ENCODE measurements around the gene XIAP.

XIAP gene

DNA sequence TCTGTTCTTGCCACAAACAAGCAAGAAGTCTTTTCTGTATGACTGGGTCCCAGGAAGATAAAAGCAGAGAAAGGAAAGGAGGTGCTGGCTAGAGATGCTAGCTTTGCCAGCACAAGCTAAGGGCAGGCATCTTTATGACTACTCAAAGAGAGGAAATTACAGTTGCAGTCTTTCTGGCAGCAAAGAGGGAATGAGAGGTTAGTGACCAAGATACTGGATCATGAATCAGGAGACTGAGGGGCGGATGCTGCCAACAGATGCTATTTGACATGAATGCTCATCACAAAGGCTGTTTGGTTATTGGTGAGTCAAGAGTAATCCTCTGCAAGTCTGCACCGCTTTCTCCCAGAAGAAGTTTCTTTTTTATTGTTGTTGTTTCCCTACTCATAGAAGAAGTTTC lies 5.5 kb upstream of the XIAP start:
- no peaks in the 10 kb centered on the region for H3K36me3 ChIP-seq (ENCODE audit: control insufficient read depth in 1 of 2, insufficient read depth in 2 of 2, low read length in 2 of 2)
- peaks cover 0 to 2% of the 10 kb centered on the region in 2 experiments for H3K4me1 ChIP-seq (ENCODE audit: control insufficient read depth in 1 of 2, insufficient read depth in 2 of 2, low read length in 2 of 2)
- no peak overlapping the region for H3K9ac ChIP-seq (ENCODE audit: low read length)
- DNase-seq: no peak
- H3K27ac ChIP-seq (ENCODE audit: low read depth, low read length): no peak overlapping the region
- no peak overlapping the region for H2AFZ ChIP-seq (ENCODE audit: insufficient read depth, low read length, poor library complexity)
- no peak overlapping the region for H2BK5ac ChIP-seq (ENCODE audit: low read depth, low read length, poor library complexity)
- no CpG with 5 or more reads among the region's 2 CpGs for WGBS (ENCODE audit: extremely low coverage, insufficient coverage, insufficient read length)
- H3K18ac ChIP-seq (ENCODE audit: low read length): no peak overlapping the region
- H4K8ac ChIP-seq (ENCODE audit: low read depth, low read length): no peak overlapping the region
- no peaks in the 10 kb centered on the region for H3K79me1 ChIP-seq (ENCODE audit: low read length)
- H3K79me2 ChIP-seq (ENCODE audit: control insufficient read depth, insufficient read depth, low read length, poor library complexity): no peaks in the 10 kb centered on the region
- H4K91ac ChIP-seq (ENCODE audit: low read depth, low read length): no peak overlapping the region
- no peak overlapping the region for H3K4ac ChIP-seq (ENCODE audit: low read depth, low read length)
- H3K4me2 ChIP-seq (ENCODE audit: low read length): no peak overlapping the region
- no peak overlapping the region for H4K12ac ChIP-seq (ENCODE audit: low read depth, low read length)
- no peak overlapping the region for H2BK120ac ChIP-seq (ENCODE audit: insufficient read depth, low read length, poor library complexity)
- H3K4me3 ChIP-seq (ENCODE audit: low read depth, low read length): no peak overlapping the region
- H2BK12ac ChIP-seq (ENCODE audit: low read length): no peak overlapping the region
- H3K14ac ChIP-seq (ENCODE audit: low read length): no peak overlapping the region
- H3K9me3 ChIP-seq (ENCODE audit: insufficient read depth, low read depth, low read length): no peaks in the 10 kb centered on the region
- H3K23ac ChIP-seq (ENCODE audit: low read length): no peak overlapping the region
- no peak overlapping the region for H2AK5ac ChIP-seq (ENCODE audit: low read length)
- no peaks in the 10 kb centered on the region for H3K27me3 ChIP-seq (ENCODE audit: insufficient read depth, low read length)

DNA sequence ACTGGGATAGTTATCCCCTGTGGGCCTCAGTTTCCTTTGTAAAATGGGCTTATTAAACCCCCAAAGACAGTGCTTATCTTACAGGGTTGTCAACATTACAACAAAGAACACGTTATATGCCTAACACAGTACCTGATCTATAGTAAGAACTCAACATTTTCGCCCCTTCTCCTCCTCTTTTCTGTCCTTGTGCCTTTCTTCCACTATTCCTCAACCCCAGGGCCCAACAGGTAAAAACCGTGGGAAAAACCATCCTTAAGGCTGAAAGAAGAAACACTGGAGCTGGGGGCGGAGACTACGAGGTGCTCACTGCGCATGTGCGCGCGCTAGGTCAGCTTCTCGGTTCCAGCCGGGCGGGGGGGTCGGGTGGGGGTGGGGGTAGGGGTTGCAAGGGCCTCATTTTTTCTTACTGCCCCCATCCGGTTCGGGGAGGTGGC lies 426 bp upstream of the XIAP start:
- H3K4ac ChIP-seq (ENCODE audit: low read depth, low read length): peak overlapping the region; percentile 57
- no peak overlapping the region for H2BK12ac ChIP-seq (ENCODE audit: low read length)
- peaks cover 0 to 3% of the 10 kb centered on the region in 2 experiments for H3K36me3 ChIP-seq (ENCODE audit: control insufficient read depth in 1 of 2, insufficient read depth in 2 of 2, low read length in 2 of 2)
- H2BK120ac ChIP-seq (ENCODE audit: insufficient read depth, low read length, poor library complexity): peak overlapping the region; percentile 13
- peak overlapping the region; percentile 90 for H4K12ac ChIP-seq (ENCODE audit: low read depth, low read length)
- no CpG with 5 or more reads among the region's 15 CpGs for WGBS (ENCODE audit: extremely low coverage, insufficient coverage, insufficient read length)
- no peaks in the 10 kb centered on the region for H3K4me1 ChIP-seq (ENCODE audit: control insufficient read depth in 1 of 2, insufficient read depth in 2 of 2, low read length in 2 of 2)
- peak overlapping the region; percentile 71 for H3K4me3 ChIP-seq (ENCODE audit: low read depth, low read length)
- H3K9ac ChIP-seq (ENCODE audit: low read length): no peak overlapping the region
- peak overlapping the region; percentile 31 for H2BK5ac ChIP-seq (ENCODE audit: low read depth, low read length, poor library complexity)
- H3K18ac ChIP-seq (ENCODE audit: low read length): no peak overlapping the region
- H3K27ac ChIP-seq (ENCODE audit: low read depth, low read length): peak overlapping the region; percentile 99
- H4K91ac ChIP-seq (ENCODE audit: low read depth, low read length): peak overlapping the region; percentile 88
- H3K9me3 ChIP-seq (ENCODE audit: insufficient read depth, low read depth, low read length): no peaks in the 10 kb centered on the region
- H2AFZ ChIP-seq (ENCODE audit: insufficient read depth, low read length, poor library complexity): peak overlapping the region; percentile 50
- DNase-seq: peak in 1 of 2 donors; percentile 76
- H2AK5ac ChIP-seq (ENCODE audit: low read length): no peak overlapping the region
- peak overlapping the region; percentile 85 for H4K8ac ChIP-seq (ENCODE audit: low read depth, low read length)
- peaks cover 7% of the 10 kb centered on the region for H3K79me2 ChIP-seq (ENCODE audit: control insufficient read depth, insufficient read depth, low read length, poor library complexity)
- peaks cover 8% of the 10 kb centered on the region for H3K79me1 ChIP-seq (ENCODE audit: low read length)
- H3K23ac ChIP-seq (ENCODE audit: low read length): no peak overlapping the region
- no peaks in the 10 kb centered on the region for H3K27me3 ChIP-seq (ENCODE audit: insufficient read depth, low read length)
- H3K4me2 ChIP-seq (ENCODE audit: low read length): peak overlapping the region; percentile 44
- H3K14ac ChIP-seq (ENCODE audit: low read length): no peak overlapping the region

DNA sequence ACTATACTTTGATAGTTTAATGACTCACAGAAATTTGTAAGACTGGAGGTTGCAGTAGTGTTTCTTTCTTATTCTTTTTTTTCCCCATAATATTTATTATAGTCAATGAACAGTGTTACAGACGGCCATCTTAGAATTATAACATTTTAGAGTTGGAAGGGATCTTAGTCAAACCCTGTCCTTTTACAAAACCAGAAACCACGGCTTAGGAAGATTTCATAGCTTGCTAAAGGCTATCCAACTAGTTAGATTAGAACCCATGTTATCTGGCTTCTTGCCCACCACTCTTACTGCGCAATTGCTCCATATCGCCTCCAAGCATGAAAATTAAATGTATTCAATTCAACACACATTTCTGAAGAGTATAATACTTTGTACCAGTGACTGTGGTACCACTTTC lies 1.1 kb downstream of the XIAP start:
- WGBS (ENCODE audit: extremely low coverage, insufficient coverage, insufficient read length): no CpG with 5 or more reads among the region's 4 CpGs
- H3K9ac ChIP-seq (ENCODE audit: low read length): no peak overlapping the region
- H3K79me2 ChIP-seq (ENCODE audit: control insufficient read depth, insufficient read depth, low read length, poor library complexity): peaks cover 7% of the 10 kb centered on the region
- no peak overlapping the region for H4K8ac ChIP-seq (ENCODE audit: low read depth, low read length)
- peaks cover 8% of the 10 kb centered on the region for H3K79me1 ChIP-seq (ENCODE audit: low read length)
- H2AFZ ChIP-seq (ENCODE audit: insufficient read depth, low read length, poor library complexity): no peak overlapping the region
- no peak overlapping the region for H2BK120ac ChIP-seq (ENCODE audit: insufficient read depth, low read length, poor library complexity)
- H3K14ac ChIP-seq (ENCODE audit: low read length): no peak overlapping the region
- no peaks in the 10 kb centered on the region for H3K27me3 ChIP-seq (ENCODE audit: insufficient read depth, low read length)
- no peak for DNase-seq
- no peak overlapping the region for H2AK5ac ChIP-seq (ENCODE audit: low read length)
- H4K12ac ChIP-seq (ENCODE audit: low read depth, low read length): no peak overlapping the region
- H3K27ac ChIP-seq (ENCODE audit: low read depth, low read length): peak overlapping the region; percentile 62
- H3K9me3 ChIP-seq (ENCODE audit: insufficient read depth, low read depth, low read length): no peaks in the 10 kb centered on the region
- no peak overlapping the region for H3K18ac ChIP-seq (ENCODE audit: low read length)
- no peak overlapping the region for H2BK5ac ChIP-seq (ENCODE audit: low read depth, low read length, poor library complexity)
- H3K4me3 ChIP-seq (ENCODE audit: low read depth, low read length): no peak overlapping the region
- H3K4me2 ChIP-seq (ENCODE audit: low read length): peak overlapping the region; percentile 71
- no peak overlapping the region for H3K23ac ChIP-seq (ENCODE audit: low read length)
- H3K4ac ChIP-seq (ENCODE audit: low read depth, low read length): no peak overlapping the region
- H3K4me1 ChIP-seq (ENCODE audit: control insufficient read depth in 1 of 2, insufficient read depth in 2 of 2, low read length in 2 of 2): no peaks in the 10 kb centered on the region
- peaks cover 0 to 3% of the 10 kb centered on the region in 2 experiments for H3K36me3 ChIP-seq (ENCODE audit: control insufficient read depth in 1 of 2, insufficient read depth in 2 of 2, low read length in 2 of 2)
- H2BK12ac ChIP-seq (ENCODE audit: low read length): no peak overlapping the region
- no peak overlapping the region for H4K91ac ChIP-seq (ENCODE audit: low read depth, low read length)

DNA sequence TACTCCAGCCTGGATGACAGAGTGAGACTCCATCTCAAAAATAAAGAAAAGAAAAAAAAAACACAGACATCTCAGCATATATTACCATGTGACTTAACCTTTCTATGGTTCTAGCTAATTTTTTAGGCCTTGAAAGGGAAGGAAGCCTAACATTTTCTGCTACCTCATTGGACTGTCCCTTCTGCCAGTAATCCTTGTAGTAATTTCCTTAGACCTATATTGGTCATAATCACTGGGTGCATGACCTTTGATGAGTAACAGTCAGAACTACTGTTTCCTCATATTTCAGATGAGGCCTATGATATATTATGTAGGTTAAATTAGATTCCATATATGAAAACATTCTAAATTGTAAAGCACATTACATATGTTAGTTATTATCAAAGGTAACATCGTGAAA lies 9.6 kb downstream of the XIAP start:
- Histone ChIP-seq H3K4ac (ENCODE audit: low read depth, low read length) (no peak overlapping the region), H2BK120ac (ENCODE audit: insufficient read depth, low read length, poor library complexity) (no peak overlapping the region), H3K36me3 (ENCODE audit: control insufficient read depth in 1 of 2, insufficient read depth in 2 of 2, low read length in 2 of 2) (peaks cover 2 to 7% of the 10 kb centered on the region in 2 experiments), H3K9ac (ENCODE audit: low read length) (no peak overlapping the region), H2BK5ac (ENCODE audit: low read depth, low read length, poor library complexity) (no peak overlapping the region), H2AFZ (ENCODE audit: insufficient read depth, low read length, poor library complexity) (no peak overlapping the region), H4K12ac (ENCODE audit: low read depth, low read length) (no peak overlapping the region), H2AK5ac (ENCODE audit: low read length) (no peak overlapping the region), H3K79me2 (ENCODE audit: control insufficient read depth, insufficient read depth, low read length, poor library complexity) (no peaks in the 10 kb centered on the region), H3K23ac (ENCODE audit: low read length) (no peak overlapping the region), H4K8ac (ENCODE audit: low read depth, low read length) (no peak overlapping the region), H3K4me3 (ENCODE audit: low read depth, low read length) (no peak overlapping the region), H3K79me1 (ENCODE audit: low read length) (no peaks in the 10 kb centered on the region), H3K27ac (ENCODE audit: low read depth, low read length) (no peak overlapping the region), H3K4me1 (ENCODE audit: control insufficient read depth in 1 of 2, insufficient read depth in 2 of 2, low read length in 2 of 2) (no peaks in the 10 kb centered on the region), H3K9me3 (ENCODE audit: insufficient read depth, low read depth, low read length) (no peaks in the 10 kb centered on the region), H3K27me3 (ENCODE audit: insufficient read depth, low read length) (no peaks in the 10 kb centered on the region), H3K18ac (ENCODE audit: low read length) (no peak overlapping the region), H3K4me2 (ENCODE audit: low read length) (no peak overlapping the region), H4K91ac (ENCODE audit: low read depth, low read length) (no peak overlapping the region), H3K14ac (ENCODE audit: low read length) (no peak overlapping the region), H2BK12ac (ENCODE audit: low read length) (no peak overlapping the region)
- DNase-seq: no peak
- no CpG with 5 or more reads among the region's 1 CpG for WGBS (ENCODE audit: extremely low coverage, insufficient coverage, insufficient read length)
